ENCODE measurements around the gene PTGER3.

The PTGER3 gene

DNA sequence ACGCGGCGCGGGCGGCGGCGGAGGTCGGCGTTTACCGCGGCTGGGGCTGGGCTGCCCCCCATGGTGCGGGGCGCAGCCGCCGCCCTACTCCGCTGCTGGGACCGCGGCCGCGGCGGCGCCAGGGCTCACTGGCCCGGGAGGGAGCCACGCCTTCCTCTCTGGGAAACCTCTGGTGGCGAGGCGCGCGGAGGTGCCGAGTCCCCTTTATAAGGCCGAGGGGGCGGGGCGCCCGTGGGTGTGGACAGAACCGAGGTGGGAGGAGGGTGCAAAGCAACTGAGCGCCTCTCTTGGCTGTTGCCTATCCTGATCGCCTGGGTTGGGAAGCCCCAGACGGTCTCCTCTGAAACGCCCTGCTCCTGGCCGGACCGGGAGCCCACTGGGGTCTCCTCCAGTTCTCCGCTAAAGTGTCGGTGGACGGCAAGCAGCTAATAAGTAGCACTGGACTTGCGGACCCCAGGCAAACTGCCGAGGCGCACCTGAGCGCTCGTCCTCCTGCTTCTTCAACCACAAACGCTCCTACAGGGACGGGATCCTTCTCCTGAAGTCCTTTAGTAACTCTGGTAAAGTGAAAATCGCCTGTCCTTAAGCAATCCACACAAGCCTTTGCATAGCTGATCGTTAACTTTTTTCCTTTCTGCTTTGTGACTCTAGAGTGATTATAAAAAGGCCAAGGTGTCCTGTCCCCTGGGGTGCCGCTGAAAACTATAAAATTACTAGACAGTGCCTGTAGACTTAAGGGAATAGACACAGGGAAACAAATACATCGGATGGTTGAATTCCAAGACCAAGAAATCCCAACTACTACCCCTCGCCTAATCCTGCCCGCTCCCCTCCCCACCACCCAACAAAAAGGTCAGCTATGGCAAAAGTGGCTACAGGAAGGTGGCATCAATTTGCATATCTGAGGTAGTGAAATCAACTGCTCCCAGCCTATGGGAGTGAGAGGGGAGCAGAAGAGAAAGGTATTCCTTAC lies at the start of gene PTGER3:
TSS of gene PTGER3 (minus strand) at position 182 of the 973 bp plus-strand sequence. CDS start 239 bp downstream, outside the sequence.
- DNase-seq = peak; percentile 67

DNA sequence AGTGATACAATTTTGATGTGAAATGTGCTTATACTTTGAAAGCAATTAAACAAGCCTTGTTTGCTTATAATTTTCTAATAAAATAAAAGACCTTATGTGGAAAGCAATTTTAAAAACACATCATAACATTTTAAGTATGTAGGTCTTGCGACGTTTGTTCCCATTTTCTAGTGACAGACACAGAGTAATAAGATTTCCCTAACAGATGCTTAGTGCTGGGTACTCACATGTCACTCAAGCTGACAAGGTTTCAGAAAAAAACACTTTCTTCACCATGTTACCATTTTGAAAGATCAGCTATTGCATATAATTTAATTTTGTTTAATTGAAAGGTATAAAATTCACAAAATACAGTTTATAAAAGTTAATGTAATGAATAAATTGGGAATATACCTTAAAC lies 47.3 kb upstream of the PTGER3 start:
- DNase-seq = no peak

DNA sequence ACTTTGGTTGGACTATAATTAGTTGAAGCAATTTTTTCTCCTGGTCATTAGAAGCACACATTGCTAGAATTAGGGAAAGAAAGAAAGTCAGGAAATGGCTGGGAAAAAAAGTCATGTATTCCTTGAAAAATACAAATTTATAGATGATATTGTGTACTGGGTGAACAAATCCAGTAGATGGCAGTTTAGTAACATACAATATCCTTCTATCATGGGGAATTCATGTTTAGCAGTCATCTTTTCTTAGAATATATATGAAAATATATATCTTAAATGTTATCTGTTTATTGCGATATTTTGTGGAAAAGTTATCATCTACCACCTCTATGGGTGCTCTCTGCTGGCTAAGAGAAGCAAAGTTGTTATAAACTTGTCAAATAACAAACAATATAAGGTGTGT lies 46.3 kb upstream of the PTGER3 start:
- DNase-seq = no peak

DNA sequence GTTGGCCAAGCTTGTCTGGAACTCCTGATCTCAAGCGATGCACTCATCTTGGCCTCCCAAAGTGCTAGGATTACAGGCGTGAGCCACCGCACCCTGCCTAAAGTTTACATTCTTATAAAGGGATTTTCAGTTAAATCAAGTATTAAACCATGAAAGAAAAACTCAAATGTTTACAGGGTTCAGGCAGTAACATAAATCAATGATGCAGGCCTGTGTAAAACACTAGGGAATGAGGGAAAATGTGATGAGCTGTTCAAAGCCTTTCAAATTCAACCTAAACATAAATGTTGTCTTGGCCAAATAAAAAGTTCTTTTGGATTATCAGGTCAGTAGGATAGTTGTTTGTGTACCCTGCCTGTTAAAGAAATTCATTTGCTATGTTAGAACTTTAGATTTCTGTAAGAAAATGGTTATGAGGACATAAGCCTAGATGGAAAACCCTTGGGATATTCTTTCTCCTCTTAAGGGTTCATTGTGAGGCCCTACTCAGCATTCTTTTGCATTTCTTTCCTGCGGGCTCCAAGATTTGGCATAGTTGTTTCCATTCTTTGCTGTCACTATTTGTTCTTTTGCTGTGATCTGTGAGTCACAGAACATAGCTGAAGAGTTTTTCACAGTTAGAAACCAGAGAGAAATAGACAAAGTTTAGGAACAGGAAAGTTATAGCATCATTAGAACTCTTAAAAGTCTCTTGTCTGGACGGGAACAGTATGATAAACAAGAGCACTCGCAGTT lies 42.1 kb upstream of the PTGER3 start:
- no peak for DNase-seq

DNA sequence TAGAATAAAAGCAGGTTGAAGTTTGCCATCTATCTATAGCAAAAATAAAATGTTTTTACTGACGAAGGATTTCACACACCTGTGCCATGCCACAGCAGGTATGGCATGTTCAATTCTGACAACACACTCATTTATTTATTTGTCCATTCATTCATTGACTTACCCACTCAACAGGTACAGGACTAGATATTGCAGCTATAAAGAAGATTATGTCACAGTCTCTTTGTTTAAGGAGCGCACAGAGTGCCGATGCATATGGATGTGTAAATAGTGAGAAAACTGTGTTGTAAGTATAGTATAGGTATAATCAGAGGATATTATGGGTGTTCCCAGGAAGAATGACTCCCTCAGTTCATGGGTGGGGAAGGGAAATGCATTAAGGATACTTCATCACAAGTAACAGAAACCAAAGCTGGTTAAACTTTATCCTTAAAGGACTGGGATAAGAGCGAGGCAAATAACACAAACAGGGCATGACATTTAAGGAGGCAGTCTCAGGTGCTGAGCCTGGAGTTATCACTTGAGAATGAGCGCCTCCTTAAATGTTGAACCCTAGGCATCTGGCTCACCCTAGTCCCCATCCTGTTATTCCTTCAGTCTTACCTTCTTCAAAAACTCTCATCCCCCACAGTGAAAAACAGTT lies 41.1 kb upstream of the PTGER3 start:
- no peak for DNase-seq

DNA sequence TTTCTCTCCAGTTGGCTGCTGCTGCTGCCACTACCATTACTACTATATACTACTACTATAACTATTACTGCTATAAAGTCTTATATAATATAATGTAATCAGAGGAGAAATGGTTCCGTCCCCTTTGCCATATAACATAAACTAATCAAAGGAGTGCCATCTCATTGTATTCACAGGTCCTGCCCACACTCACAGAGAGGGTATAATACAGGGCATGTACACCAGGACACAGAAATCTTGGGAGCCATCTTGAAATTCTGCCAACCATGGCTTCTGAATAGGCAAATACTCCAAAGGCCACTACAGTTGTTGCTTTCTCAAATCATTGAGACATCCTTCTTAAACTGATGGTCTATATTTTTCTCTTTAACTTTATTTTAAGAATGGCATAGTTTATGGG lies 40.1 kb upstream of the PTGER3 start:
- no peak for DNase-seq

DNA sequence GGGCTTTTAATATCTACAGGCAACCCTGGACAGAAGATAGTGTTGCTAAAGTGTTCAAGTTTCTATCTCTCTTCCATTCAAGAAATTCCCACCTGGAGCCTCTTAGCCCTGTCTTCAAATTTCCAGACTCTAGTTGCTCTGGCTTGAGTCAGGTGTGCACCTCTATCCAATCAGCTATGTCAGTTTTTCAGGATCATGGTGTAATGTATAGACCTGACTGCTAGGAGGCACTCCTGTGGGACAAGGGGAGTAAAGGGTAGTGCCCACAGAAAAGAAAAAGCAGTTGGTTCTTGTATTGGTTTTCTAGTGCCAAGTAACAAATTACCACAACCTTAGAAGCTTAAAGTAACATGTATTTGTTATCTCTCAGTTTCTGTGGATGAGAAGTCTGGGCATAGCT lies 39.4 kb upstream of the PTGER3 start:
- no peak for DNase-seq

DNA sequence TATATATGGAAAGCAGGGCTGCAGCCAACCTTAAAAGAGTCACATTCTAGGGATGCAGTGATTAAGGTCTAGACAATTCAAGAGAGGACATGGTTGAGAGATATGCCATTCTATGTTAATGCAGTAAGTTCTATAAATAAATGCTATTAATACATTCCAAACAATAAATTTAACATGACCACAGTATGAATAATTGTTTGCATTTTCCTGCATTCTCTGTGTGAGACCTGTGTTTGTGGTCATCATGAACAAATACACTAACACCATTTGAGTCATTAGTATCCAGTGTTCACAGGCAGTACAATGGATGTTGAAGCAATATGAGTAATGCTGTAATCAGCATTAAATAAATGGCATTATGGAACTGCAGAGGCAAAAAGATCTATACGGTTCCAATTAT lies 38.7 kb upstream of the PTGER3 start:
- DNase-seq = no peak

DNA sequence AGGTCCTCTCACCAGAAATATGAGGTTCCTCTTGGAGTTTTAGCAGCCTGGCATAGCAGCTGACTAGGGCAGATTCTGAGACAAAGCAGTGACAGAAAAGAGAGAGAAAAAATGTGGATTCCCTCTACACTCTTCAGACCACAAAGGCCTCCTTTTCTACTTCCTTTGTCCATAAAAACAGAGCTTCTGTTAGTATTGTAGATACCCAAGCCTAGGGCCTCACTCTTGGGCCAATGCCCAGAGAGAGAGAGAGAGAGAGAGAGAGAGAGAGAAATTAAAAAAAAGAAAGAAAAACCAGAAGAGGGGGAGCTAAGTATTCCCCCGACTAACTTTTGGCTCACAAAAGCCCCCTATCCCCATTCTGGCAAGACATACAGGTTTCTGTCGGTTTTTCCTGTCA lies 35.7 kb upstream of the PTGER3 start:
- DNase-seq = no peak

DNA sequence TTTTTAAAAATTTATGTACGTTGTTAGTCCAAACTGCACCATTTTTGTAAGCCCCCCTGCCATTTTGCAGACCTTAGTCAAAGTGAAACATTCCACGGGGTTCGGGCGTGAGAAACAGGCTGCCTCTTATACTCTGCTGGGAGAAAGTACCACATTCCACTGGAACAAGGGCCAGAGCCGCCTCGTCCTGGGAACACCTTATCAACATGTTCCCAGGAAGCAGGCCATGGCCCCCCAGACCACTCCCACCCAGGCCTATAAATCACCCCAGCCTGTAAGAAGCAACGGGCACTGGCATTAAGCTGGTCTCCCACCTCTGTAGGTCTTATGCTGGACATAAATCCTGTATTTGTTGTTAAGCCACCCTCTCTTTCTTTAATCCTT lies 34.1 kb upstream of the PTGER3 start:
- DNase-seq = no peak

DNA sequence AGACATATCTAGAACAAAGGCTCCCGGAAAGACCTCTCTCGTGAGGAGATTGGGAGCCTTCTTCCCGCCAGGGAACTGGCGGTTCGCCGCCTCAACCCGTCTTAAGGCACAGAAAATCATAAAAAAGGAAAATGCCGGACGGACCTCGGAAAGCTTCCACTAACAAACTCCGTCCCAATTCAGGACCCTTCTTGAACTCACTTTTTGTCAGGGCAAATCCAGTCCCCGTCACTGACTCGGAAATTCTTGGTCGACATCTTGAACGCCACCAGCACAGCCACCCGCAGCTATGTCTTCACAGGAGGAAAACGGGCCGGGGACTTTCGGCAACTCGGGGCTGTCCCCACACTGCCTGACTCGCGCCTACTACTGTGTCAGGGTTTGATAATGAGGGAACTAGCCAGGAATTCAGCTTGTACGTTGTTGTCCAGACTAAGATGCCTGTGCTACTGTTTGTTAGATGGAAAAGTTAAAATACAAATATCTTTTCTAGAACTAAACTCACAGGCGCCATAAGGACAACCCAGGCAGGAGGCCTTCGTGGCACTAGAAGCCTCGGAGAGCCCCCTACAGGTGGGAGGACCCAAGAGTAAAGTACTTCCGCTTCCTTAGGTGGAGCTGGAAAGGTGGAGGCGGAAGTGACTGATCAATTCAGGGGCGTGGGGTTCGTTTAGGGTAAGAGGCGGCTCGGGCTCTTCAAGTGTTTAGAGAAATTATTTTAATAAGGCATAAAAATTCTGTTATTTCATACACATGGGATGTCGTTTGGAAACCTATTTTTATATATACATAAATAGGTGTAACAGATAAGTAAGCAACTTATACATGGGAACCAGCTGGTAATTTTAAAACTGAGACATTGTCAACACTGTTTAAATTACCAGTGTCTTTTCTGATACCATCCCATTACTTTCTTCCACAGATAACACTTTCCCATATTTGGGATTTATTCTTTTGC lies 33.4 kb upstream of the PTGER3 start, which contains the start of gene ZRANB2:
TSS of gene ZRANB2 (minus strand) at position 297 of the 958 bp plus-strand sequence. CDS start at position 257, 40 bp downstream.
- DNase-seq = peak; percentile 84

DNA sequence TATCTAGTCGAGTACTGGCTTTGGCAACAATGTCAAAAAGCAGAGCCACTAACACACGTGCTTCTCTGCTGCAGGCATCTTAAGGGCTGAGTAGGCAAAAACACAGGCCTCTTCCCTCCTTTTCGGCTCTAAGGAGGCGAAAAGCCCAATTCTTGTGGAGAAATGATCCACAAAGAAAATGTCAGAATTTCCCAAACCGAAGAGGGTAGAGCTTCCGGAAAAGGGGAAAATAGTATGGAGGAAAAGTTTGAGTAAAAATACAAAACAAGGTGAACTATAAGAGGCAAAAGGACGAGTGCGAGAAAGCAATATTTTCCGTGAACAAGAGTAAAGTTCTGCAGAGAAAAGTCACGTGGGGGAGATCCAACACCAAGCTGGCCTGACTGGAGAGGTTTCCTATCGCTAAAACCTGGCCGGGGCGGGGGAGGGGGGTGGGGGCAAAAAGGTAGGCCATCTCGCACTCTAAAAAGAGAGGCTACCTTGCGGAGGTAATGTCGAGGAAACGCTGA lies 32.7 kb upstream of the PTGER3 start:
- DNase-seq = peak; percentile 17

DNA sequence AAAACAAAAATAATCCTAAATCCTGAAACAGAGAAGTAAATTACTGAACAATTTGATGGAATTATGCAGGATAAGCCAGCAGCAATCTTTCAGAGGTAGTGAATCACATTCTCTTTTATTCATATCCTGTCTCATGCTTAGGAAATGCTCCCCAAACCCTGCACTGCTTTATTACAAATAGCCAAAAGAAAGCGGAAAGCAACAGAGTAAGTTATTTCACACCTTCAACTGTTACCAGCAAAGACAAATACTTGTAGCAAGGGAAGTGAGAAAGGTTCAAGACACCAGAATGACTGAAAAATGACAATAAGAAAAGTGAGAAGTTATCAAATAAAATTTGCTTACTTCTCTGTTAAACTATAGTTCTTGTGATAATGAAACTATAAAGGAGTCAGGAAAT lies 27.1 kb upstream of the PTGER3 start:
- no peak for DNase-seq

DNA sequence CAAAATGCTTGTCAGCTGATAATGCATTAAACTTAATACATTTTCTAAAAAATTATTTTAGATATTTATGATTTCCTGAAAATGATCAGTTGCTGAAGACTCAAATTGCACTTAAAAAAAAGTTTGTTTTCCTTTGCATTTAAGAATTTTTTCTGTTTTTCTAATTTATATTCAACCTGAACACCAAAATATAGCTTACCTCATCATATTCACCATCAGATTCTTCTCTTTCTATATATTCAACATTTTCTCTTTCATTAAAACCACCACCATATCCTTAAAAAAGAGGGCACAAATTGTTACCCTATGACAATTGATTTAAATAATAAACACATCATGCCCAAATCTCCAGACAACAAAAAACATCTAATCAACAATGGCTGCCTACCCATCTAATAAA lies 24.7 kb upstream of the PTGER3 start:
- DNase-seq = no peak

DNA sequence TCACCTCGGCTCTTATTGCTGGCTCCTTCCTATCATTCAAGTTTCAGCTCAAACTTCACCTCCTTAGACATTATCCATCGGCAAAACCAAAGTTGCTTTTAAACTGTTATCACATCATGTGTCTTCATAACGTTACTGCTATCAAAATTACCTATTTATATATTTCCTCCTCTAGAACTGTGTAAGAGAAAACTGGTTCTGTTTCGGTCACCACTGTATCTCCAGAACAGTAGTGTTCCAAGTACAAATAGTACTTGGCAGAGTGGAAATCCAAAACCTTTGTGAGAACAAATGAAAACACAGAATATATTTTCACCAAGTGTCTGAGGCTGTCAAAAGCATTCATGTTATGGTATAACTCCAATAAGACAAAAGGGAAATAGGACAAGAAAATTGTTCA lies 24.1 kb upstream of the PTGER3 start:
- DNase-seq = no peak

DNA sequence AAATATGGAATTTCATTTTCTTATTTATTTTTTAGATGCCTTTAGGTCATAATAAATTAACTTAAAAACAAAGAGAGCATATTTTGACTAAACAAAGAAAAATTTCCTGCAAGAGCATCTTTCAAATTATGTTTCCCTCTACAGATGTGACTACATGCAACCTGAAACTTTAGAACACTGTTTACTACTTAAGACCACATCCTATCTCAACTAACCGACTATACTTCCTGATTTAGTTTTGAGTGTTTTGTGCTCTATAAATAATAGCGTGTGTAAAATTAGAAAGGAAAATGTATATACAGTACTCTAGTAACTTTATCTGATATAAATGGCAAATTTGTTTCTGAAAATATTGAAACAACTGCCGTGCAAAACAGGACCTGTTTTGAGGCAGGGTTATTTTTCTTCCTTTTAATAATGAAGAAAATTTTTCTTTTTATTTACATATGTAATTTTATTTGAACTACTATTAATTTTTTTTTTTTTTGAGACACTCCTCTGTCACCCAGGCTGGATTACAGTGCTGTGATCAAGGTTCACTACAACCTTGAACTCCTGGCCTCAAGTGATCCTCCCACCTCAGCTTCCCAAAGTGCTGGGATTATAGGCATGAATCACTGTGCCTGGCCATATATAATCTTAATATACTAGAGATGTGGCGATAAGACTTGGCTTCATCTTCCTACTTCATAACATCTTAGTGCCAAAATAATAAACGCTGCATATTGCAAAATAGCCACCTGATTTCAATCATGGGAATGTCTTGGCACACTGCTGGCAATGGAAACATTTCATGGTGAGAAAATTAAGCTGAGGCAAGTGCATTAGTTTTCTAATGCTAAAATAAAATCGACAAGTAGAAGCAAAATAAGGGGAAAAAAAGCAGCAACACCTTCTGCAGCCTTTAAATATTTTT lies 21.0 kb upstream of the PTGER3 start:
- no peak for DNase-seq

DNA sequence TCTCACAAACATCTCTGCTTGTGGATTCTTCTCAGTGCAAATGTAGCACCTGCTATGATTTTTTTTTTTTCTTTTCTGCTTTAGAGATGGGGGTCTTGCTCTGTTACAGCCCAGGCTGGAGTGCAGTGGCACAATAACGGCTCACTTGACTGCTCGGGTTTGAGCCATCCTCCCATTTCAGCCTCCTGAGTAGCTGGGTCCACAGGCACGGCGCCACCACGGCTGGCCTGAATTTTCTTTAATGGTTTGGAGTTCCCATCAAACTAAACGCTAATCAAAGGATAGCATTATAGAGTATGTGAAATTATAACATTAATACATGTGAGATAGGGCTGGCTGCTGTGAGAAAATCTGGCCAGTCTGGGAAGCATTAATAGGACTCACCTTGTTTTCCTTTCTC lies 7.2 kb upstream of the PTGER3 start:
- DNase-seq = no peak

DNA sequence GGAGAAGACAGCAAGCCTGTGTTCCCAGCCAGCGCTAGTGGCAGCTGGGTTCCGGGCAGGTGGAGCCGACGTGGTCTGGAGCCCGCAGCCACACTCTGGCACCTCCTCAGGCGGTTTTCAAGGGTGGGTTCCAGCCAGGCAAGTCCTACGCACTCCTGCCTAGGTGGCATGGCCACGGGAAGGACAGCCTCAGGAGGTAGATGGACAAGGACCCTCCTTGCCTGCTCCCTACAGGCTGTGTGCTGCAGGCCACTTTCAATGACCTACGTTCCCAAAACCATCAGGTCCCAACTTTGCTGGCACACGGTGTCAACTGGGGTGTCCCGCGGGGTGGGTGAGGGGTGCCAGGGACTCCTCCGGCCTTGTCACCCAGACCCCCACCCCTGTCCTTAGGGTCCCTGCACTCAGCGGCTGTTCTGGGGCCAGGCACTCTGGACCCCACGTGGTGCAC lies 6.7 kb upstream of the PTGER3 start:
- no peak for DNase-seq

DNA sequence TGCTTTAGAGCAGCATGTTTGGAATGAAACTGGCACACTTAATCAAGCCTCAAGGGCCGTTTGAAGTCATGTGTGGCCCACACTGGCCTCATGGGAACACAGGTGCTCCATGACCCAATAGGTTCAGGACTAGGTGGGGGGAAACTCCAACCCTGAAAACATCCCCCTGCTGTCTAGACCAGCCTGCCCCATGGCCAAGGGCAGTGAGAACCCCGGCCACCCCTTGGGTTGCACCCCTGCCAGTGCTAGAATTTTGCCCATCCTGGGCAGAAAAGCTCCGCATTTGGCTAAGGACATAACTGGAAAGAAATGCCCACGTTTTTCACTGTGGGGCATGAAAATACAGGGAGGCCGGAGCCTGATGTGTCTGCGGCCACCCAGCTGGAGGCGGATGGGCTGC lies 6.1 kb upstream of the PTGER3 start:
- no peak for DNase-seq

DNA sequence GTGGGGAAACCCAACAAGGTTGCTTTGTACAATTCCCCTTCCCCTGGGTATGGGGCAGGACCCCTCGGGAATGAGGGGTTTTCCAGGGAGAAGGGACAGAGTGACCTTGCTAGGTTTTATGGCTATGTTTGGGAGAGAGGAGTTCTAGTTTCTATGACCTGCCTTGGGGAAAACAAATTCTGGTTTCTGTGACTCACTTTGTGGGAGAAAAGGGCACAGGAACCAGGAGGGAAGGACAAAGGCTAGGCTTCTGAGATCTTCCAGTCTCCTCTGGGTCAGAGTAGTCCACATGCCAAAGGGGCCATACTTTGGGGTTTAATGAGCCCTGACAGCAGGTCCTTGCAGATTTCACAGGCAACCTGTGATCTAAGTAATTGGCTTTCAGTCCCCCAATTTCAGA lies 5.5 kb upstream of the PTGER3 start:
- no peak for DNase-seq
